Subcutaneous abdominal adipose tissue (tissue), 5 donors: ENCODE data around the gene SPACA6.

Experiments used
- H3K27ac ChIP-seq: one replicate; pipeline ENCODE4 v1.7.0; 2013; ENCODE audit warnings: low read depth, mild to moderate bottlenecking, inconsistent platforms, low read length, moderate library complexity
- H3K27me3 ChIP-seq, 5 donors: one replicate each; pipeline ENCODE4 v1.7.0; 2013; ENCODE audit warnings: low read length in 5 of 5, inconsistent platforms in 1 of 5; ENCODE audit not compliant: control insufficient read depth in 5 of 5, insufficient read depth in 4 of 5
- H3K36me3 ChIP-seq, 5 donors: one replicate each; pipeline ENCODE4 v1.7.0; 2013; ENCODE audit warnings: low read length in 5 of 5; ENCODE audit not compliant: control insufficient read depth in 5 of 5, insufficient read depth in 5 of 5
- H3K4me1 ChIP-seq, 5 donors: one replicate each; pipeline ENCODE4 v1.7.0; 2013; ENCODE audit warnings: low read length in 5 of 5, mild to moderate bottlenecking in 3 of 5, moderate library complexity in 1 of 5; ENCODE audit not compliant: control insufficient read depth in 5 of 5, insufficient read depth in 5 of 5
- H3K4me3 ChIP-seq, 5 donors: one replicate each; pipeline ENCODE4 v1.7.0; 2013; ENCODE audit warnings: low read length in 5 of 5, low read depth in 1 of 5
- H3K9ac ChIP-seq, 5 donors: one replicate each; pipeline ENCODE4 v1.7.0; 2013; ENCODE audit warnings: low read length in 5 of 5, mild to moderate bottlenecking in 4 of 5, moderate library complexity in 3 of 5
- H3K9me3 ChIP-seq, 5 donors: one replicate each; pipeline ENCODE4 v1.7.0; 2013; ENCODE audit warnings: low read length in 5 of 5; ENCODE audit not compliant: control insufficient read depth in 5 of 5
- donor health status: healthy.
- donor health status: healthy.
- donor health status: healthy.
- donor health status: healthy.
- donor health status: healthy.

SPACA6 gene

DNA sequence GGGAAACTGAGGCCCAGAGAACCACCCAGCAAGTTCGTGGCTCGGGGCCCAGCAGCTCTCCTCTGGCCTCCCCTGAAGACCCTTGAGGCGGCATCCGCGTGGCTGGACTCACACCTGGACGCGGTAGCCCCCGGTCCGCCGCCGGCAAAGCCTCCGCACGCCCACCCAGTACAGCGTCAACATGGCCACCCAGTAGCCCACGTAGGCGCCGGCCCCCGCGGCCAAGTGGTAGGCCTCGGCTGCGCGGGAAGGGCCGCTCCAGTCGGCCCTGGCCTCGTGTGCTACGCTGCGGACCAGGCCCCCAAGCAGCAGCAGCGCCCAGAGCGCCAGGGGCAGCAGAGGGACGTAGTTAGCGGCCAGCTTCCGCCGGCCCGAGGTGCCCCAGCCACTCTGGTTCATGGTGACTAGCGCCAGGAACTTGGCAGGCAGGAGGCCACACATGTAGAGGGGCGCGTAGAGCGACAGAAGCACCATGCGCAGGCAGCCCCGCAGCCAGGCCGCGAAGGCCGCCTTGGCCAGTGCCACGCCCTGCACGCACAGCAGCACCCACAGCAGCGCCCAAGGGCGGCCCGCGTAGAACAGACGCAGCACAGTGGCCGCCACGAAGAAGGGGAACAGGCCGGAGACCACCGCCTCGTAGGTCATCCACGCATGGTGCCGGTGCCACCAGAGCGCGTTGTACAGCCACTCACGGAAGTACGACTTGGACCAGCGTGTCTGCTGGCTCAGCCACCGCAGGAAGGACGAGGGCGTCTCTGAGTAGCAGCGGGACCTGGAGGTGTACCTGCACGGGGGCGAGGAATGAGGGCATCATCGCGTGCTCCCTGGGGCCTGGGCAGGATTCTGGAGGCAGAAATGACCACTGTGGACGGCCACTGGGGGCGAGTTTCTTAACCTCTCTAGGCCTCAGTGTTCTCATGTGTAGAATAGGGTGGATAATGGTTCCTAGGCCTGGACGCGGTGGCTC lies 20.5 kb downstream of the SPACA6 start:
- Histone ChIP-seq H3K4me3 (no peak overlapping the region), H3K36me3 (no peaks in the 10 kb centered on the region), H3K9me3 (no peaks in the 10 kb centered on the region)

GRCh38 chr19:51714848-51715247 lies 21.7 kb downstream of the SPACA6 start:
- Histone ChIP-seq H3K4me3 (no peak overlapping the region), H3K9me3 (no peaks in the 10 kb centered on the region), H3K36me3 (no peaks in the 10 kb centered on the region), H3K4me1 (peaks cover 0 to 5% (median 0%) of the 10 kb centered on the region in 5 donors), H3K27me3 (peaks cover 13 to 25% (median 19%) of the 10 kb centered on the region in 5 donors), H3K9ac (no peak overlapping the region), H3K27ac (no peak overlapping the region)

More for the DNA sequence above, 20.5 kb downstream of the SPACA6 start:
- Histone ChIP-seq H3K9ac (no peak overlapping the region), H3K27me3 (peaks cover under 1 to 13% (median 7%) of the 10 kb centered on the region in 5 donors), H3K4me1 (no peaks in the 10 kb centered on the region), H3K27ac (no peak overlapping the region)

DNA sequence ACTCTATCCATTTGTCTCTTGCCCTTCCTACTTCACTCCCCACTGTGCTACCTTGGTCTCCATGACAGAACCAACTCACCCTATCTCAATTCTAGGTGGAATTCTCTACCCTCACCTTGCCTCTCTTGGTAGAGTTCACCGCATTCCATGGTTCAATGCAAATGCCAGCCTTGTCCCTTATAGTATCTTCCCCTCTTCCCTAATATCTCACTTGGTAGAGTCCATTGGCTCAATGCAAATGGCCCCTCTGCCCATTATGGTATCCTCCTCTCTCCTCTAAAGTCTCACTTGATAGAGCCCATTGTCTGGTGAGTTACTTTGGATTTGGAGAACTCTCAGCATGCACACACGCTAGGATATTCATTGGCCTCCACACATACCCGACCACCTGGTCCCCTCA lies 22.7 kb downstream of the SPACA6 start:
- Histone ChIP-seq H3K9me3 (no peaks in the 10 kb centered on the region), H3K27ac (no peak overlapping the region), H3K27me3 (peaks cover 13 to 35% (median 22%) of the 10 kb centered on the region in 5 donors)

GRCh38 chr19:51716925-51717324 lies 23.8 kb downstream of the SPACA6 start:
- H3K27me3 ChIP-seq = peaks cover 19 to 43% (median 24%) of the 10 kb centered on the region in 5 donors

More for the DNA sequence above, 22.7 kb downstream of the SPACA6 start:
- peaks cover 0 to 5% (median 0%) of the 10 kb centered on the region in 5 donors for H3K4me1 ChIP-seq
- H3K36me3 ChIP-seq = no peaks in the 10 kb centered on the region
- no peak overlapping the region for H3K9ac ChIP-seq
- no peak overlapping the region for H3K4me3 ChIP-seq

DNA sequence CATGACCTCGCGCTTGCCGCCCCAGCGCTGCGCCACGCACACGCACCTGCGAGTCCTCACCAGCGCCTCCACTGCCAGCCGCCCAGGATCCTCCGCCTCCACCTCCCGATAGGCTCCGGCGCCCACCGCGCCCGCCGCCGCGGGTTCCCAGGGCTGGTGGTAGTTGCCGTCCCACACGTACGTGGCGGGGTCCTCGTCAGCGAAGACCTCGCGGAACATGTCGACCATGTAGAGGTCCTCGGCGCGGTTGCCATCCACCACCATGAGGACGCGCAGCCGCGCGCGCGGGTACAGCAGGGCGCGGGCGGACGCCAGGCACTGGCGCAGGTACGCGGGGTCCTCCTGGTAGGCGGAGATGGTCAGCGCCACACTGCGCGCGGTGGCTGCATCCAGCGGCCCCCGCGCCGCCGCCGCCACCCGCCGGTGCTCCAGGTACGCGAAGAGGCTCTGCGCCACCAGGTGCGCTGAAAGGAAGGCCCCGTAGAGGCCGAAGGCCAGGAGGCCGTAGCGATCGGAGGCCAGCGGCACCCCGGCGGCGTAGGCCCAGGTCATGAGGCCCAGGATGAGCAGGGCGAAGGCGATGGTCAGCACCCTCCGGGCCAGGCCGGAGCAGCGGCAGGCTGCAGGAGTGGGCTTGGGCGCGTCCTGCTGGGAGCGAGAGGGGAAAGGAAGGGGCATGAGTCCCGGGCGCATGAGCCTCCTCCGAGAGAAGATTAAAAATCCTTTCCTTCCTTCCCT lies 26.3 kb downstream of the SPACA6 start:
- Histone ChIP-seq H3K4me3 (peak overlapping the region in 1 of 5 donors; percentile 27), H3K27ac (no peak overlapping the region), H3K9ac (no peak overlapping the region), H3K36me3 (no peaks in the 10 kb centered on the region), H3K9me3 (no peaks in the 10 kb centered on the region), H3K27me3 (peaks cover 19 to 57% (median 35%) of the 10 kb centered on the region in 5 donors), H3K4me1 (peaks cover 0 to 5% (median 0%) of the 10 kb centered on the region in 5 donors)

More at GRCh38 chr19:51716925-51717324, 23.8 kb downstream of the SPACA6 start:
- no peak overlapping the region for H3K9ac ChIP-seq
- H3K9me3 ChIP-seq = no peaks in the 10 kb centered on the region
- no peak overlapping the region for H3K4me3 ChIP-seq
- H3K36me3 ChIP-seq = no peaks in the 10 kb centered on the region
- H3K4me1 ChIP-seq = peaks cover 0 to 5% (median 0%) of the 10 kb centered on the region in 5 donors
- H3K27ac ChIP-seq = no peak overlapping the region

DNA sequence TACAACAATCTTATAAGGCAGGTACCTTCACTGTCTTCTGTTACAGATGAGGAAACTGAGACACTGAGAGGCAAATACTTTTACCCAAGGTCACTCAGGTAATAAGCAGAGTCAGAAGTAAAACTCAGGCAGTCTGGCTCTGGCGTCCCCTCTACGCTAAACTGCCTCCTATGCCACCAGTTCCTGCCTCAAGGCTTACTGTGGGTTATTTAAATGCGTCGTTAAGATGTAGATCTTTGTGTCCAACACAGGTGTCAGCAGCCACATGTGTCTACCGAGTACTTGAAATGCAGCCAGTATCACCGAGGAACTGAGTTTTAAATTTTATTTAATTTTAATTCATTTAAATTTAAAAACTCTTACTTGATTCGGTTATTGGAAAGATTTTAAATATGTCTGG lies 28.8 kb downstream of the SPACA6 start:
- Histone ChIP-seq H3K4me3 (no peak overlapping the region), H3K4me1 (peaks cover 0 to 5% (median 0%) of the 10 kb centered on the region in 5 donors), H3K27ac (no peak overlapping the region), H3K36me3 (no peaks in the 10 kb centered on the region), H3K9me3 (no peaks in the 10 kb centered on the region), H3K9ac (no peak overlapping the region), H3K27me3 (peaks cover 19 to 73% (median 47%) of the 10 kb centered on the region in 5 donors)

DNA sequence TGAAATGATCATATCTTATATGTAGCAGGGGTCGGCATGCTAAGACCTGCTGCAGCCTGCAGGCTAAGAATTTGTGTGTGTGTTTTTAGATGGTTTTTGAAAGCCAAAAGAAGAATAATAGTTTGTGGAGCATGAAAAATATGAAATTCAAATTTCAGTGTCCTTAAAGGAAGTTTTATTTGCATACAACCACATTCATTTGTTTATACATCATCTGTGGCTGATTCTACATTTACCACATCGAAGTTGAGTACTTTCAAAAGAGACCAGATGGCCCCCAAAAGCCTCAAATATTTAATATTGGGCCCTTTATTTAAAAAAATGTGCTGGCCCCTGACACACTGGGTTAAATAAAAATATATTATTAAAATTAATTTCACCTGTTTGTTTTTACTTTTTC lies 29.4 kb downstream of the SPACA6 start:
- no peak overlapping the region for H3K4me3 ChIP-seq
- H3K36me3 ChIP-seq = no peaks in the 10 kb centered on the region
- no peak overlapping the region for H3K27ac ChIP-seq
- H3K9ac ChIP-seq = no peak overlapping the region
- H3K27me3 ChIP-seq = peaks cover 19 to 74% (median 49%) of the 10 kb centered on the region in 5 donors
- no peaks in the 10 kb centered on the region for H3K9me3 ChIP-seq
- H3K4me1 ChIP-seq = peaks cover 0 to 5% (median 0%) of the 10 kb centered on the region in 5 donors

GRCh38 chr19:51724543-51724942 lies 31.4 kb downstream of the SPACA6 start:
- H3K4me3 ChIP-seq = no peak overlapping the region
- H3K9me3 ChIP-seq = no peaks in the 10 kb centered on the region
- peaks cover 0 to 3% (median 0%) of the 10 kb centered on the region in 5 donors for H3K4me1 ChIP-seq
- H3K9ac ChIP-seq = no peak overlapping the region
- no peak overlapping the region for H3K27ac ChIP-seq
- H3K27me3 ChIP-seq = peaks cover 16 to 70% (median 50%) of the 10 kb centered on the region in 5 donors
- no peaks in the 10 kb centered on the region for H3K36me3 ChIP-seq

GRCh38 chr19:51726049-51726448 lies 32.9 kb downstream of the SPACA6 start:
- no peak overlapping the region for H3K27ac ChIP-seq
- H3K4me1 ChIP-seq = no peaks in the 10 kb centered on the region
- H3K36me3 ChIP-seq = no peaks in the 10 kb centered on the region
- peaks cover 13 to 59% (median 42%) of the 10 kb centered on the region in 5 donors for H3K27me3 ChIP-seq
- H3K4me3 ChIP-seq = no peak overlapping the region
- H3K9ac ChIP-seq = no peak overlapping the region
- no peaks in the 10 kb centered on the region for H3K9me3 ChIP-seq
